Hepatocyte (in vitro differentiated cells): ENCODE data around the gene SLMAP.

Experiments used
- CTCF ChIP-seq: fragments of 200-600 bp; sonication (generic); IDR thresholded peaks from 2 replicates; pipeline ENCODE4 v1.5.1; 2016; ENCODE audit warnings: antibody characterized with exemption, mild to moderate bottlenecking; ENCODE audit not compliant: poor library complexity
- EZH2 ChIP-seq: fragments of 200-600 bp; sonication (generic); IDR thresholded peaks from 2 replicates; pipeline ENCODE4 v1.6.1; 2016; ENCODE audit warnings: antibody characterized with exemption, mild to moderate bottlenecking, borderline replicate concordance

- TF ChIP-seq EZH2 (no peak), CTCF (no peak)
Observed at GRCh38 chr3:57957824-57958223, 201.7 kb downstream of the SLMAP start.
